ENCODE data around the gene BOLA1. TPM values are rescaled to one million over a fixed set of nuclear protein-coding genes. Genes with fewer than 3 reads are reported as not detected.

BOLA1 gene
- total RNA-seq, 1 experiment from 2014 or later = 6.0 TPM

DNA sequence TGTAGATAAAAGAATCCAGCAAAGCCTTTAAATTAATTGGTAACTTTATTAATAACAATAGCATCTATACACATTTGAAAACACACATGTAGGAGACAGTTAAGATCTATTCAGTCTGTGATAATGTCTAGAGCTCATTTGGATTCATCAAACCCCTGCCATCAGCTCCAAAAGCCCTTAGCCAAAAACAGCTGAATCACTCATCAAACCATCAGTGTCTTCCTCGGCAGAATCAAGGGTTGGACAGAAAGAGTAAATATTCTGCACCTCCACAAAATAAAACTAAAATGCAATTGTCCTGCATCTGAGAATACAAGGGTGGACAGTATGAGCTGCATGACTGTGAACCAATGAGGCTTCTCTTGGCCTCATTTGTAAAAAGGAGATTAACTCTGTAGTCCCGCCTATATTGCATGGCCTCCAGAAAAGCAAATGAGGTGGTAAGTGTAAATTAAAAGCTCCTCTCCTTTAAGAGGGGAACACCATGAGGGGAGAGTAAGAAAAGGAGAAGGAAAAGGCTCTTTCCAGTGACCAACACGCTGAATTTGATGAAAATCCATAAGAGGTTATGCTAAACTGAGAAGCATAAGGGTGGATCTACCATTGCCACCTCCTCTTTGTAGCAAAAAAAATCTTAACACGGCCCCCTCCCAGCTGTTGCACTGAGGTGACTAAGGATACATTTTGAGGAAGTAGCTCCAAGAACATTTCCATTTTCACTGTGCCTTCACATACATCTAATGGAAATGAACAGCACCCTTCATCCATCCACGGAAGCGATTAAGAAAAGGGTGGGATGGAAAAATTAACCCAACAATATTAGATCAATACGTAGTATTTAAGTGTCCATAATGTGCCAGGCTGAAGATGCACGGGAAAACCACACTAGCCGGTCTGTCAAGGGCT, 14.7 kb upstream of the BOLA1 start:
- Histone ChIP-seq H3K79me2 (ENCODE audit: insufficient read depth, low read length) (no peaks in the 10 kb centered on the region), H2BK20ac (ENCODE audit: low read depth, low read length, poor library complexity, severe bottlenecking) (no peak overlapping the region), H2BK120ac (ENCODE audit: low read depth, low read length, poor library complexity, severe bottlenecking) (no peak overlapping the region), H3K18ac (ENCODE audit: insufficient read length, low read depth, low read length) (peak overlapping the region; percentile 51), H3K27me3 (ENCODE audit: insufficient read depth, low read length) (no peaks in the 10 kb centered on the region), H2AFZ (ENCODE audit: low read length) (no peak overlapping the region), H3K23me2 (ENCODE audit: insufficient read length, low read depth, low read length, poor library complexity, severe bottlenecking) (peaks cover 24% of the 10 kb centered on the region), H2AK5ac (ENCODE audit: insufficient read length, low read length) (no peak overlapping the region), H4K5ac (ENCODE audit: insufficient read length, low read depth, low read length) (no peak overlapping the region), H3K4ac (ENCODE audit: low read depth, low read length) (no peak overlapping the region), H4K91ac (ENCODE audit: insufficient read length, low read depth, low read length) (no peak overlapping the region), H3K79me1 (ENCODE audit: insufficient read depth, low read depth, low read length, poor library complexity, severe bottlenecking) (no peaks in the 10 kb centered on the region), H3K27ac (ENCODE audit: insufficient read length, low read depth, low read length) (peak overlapping the region; percentile 87), H4K8ac (replicated peaks; ENCODE audit: insufficient read length, low read depth, low read length) (no peak overlapping the region), H2BK15ac (ENCODE audit: low read depth, low read length) (no peak overlapping the region), H3K14ac (ENCODE audit: insufficient read depth, low read length) (no peak overlapping the region), H3K4me2 (ENCODE audit: insufficient read depth, insufficient read length, low read length) (peak overlapping the region; percentile 100), H2BK12ac (ENCODE audit: insufficient read length, low read depth, low read length) (no peak overlapping the region), H2BK5ac (ENCODE audit: insufficient read length, low read length) (no peak overlapping the region), H3K9me3 (ENCODE audit: control insufficient read depth, low read depth, low read length) (no peaks in the 10 kb centered on the region), H3K56ac (ENCODE audit: insufficient read length, low read depth, low read length) (no peak overlapping the region), H3K4me1 (ENCODE audit: insufficient read depth, low read length) (peaks cover 3% of the 10 kb centered on the region; the same call in 1 of the 2 replicates), H3K23ac (ENCODE audit: insufficient read length, low read depth, low read length) (no peak overlapping the region), H3K9ac (ENCODE audit: extremely low read depth, insufficient read length, low read length) (peak overlapping the region; percentile 95), H3T11ph (ENCODE audit: low read length) (no peak overlapping the region), H4K20me1 (ENCODE audit: control insufficient read depth, insufficient read depth, insufficient read length) (no peaks in the 10 kb centered on the region)
- H3K4me3 Mint-ChIP-seq = no peak overlapping the region
- TF ChIP-seq, protein P1, sequence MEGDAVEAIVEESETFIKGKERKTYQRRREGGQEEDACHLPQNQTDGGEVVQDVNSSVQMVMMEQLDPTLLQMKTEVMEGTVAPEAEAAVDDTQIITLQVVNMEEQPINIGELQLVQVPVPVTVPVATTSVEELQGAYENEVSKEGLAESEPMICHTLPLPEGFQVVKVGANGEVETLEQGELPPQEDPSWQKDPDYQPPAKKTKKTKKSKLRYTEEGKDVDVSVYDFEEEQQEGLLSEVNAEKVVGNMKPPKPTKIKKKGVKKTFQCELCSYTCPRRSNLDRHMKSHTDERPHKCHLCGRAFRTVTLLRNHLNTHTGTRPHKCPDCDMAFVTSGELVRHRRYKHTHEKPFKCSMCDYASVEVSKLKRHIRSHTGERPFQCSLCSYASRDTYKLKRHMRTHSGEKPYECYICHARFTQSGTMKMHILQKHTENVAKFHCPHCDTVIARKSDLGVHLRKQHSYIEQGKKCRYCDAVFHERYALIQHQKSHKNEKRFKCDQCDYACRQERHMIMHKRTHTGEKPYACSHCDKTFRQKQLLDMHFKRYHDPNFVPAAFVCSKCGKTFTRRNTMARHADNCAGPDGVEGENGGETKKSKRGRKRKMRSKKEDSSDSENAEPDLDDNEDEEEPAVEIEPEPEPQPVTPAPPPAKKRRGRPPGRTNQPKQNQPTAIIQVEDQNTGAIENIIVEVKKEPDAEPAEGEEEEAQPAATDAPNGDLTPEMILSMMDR (conservative IDR thresholded peaks at IDR 0.05) = no peak
- no peaks in the 10 kb centered on the region for H3K27me3 Mint-ChIP-seq (ENCODE audit: low read depth)
- no peak for DNase-seq
- WGBS (ENCODE audit: extremely low coverage, insufficient read length, low lambda C conversion rate) = no CpG with 5 or more reads among the region's 9 CpGs
- H3K36me3 Mint-ChIP-seq (ENCODE audit: insufficient read depth in 1 of 3, low read depth in 3 of 3) = no peaks in the 10 kb centered on the region
- H3K9me3 Mint-ChIP-seq = no peaks in the 10 kb centered on the region
- H3K4me1 Mint-ChIP-seq = peaks cover 2 to 5% of the 10 kb centered on the region in 2 experiments; a peak in 3 of 4 replicates
- H3K27ac Mint-ChIP-seq = no peak overlapping the region

All from H9 (cell line).